Neural progenitor cell (in vitro differentiated cells): ENCODE measurements around the gene MAD2L1BP.

ENCODE experiments used
- CTCF ChIP-seq: fragments of 200-600 bp; sonication (generic); IDR thresholded peaks from 2 replicates; pipeline ENCODE4 v1.5.1; 2017; ENCODE audit warnings: antibody characterized with exemption, mild to moderate bottlenecking
- EZH2 ChIP-seq: fragments of 200-600 bp; sonication (generic); IDR thresholded peaks from 2 replicates; pipeline ENCODE4 v1.6.1; 2017; ENCODE audit warnings: antibody characterized with exemption, mild to moderate bottlenecking, moderate library complexity

GRCh38 chr6:43606019-43606418, 29.6 kb upstream of the MAD2L1BP start:
- TF ChIP-seq CTCF (no peak), EZH2 (no peak)
